Activated CD4-positive, alpha-beta T cell treated with anti-CD3 and anti-CD28 coated beads for 1 hour (primary cell): Measurements from ENCODE around the gene LCE1C.

ENCODE experiments used
- DNase-seq: peaks from one replicate; pipeline ENCODE4 v3.0.0-alpha.2; 2020

LCE1C gene

GRCh38 chr1:152806576-152806975 lies at the start of gene LCE1C:
TSS of gene LCE1C (minus strand) at chr1:152806651. CDS start at chr1:152805478, 1,173 bp downstream.
- DNase-seq, result no peak

GRCh38 chr1:152855661-152856060 lies 49.2 kb upstream of the LCE1C start:
- DNase-seq, result no peak

- no peak for DNase-seq
These were observed 36.1 kb upstream of the LCE1C start, which contains the start of gene LCE6A for GRCh38 chr1:152842556-152842955. TSS of gene LCE6A (plus strand) at chr1:152842856. CDS start at chr1:152843521, 665 bp downstream.

GRCh38 chr1:152836870-152837269 lies 30.4 kb upstream of the LCE1C start:
- DNase-seq, result no peak

GRCh38 chr1:152827173-152827572 lies 20.7 kb upstream of the LCE1C start, which contains the start of gene LCE1A:
TSS of gene LCE1A (plus strand) at chr1:152827473. CDS start at chr1:152827473, 0 bp downstream.
- no peak for DNase-seq

GRCh38 chr1:152824964-152825363 lies 18.5 kb upstream of the LCE1C start:
- no peak for DNase-seq

- no peak for DNase-seq
These were observed 16.8 kb upstream of the LCE1C start for GRCh38 chr1:152823294-152823693.

- no peak for DNase-seq
These were observed 10.9 kb upstream of the LCE1C start for GRCh38 chr1:152817309-152817708.

GRCh38 chr1:152811671-152812070 lies 5.2 kb upstream of the LCE1C start, which contains the start of gene LCE1B:
TSS of gene LCE1B (plus strand) at chr1:152811971. CDS start at chr1:152812447, 476 bp downstream.
- DNase-seq, result no peak

GRCh38 chr1:152811050-152811449 lies 4.6 kb upstream of the LCE1C start:
- DNase-seq, result no peak

- DNase-seq, result no peak
These were observed 5.1 kb downstream of the LCE1C start for GRCh38 chr1:152801333-152801732.

- no peak for DNase-seq
These were observed 10.0 kb downstream of the LCE1C start, which contains the start of gene LCE1D for GRCh38 chr1:152796421-152796820. TSS of gene LCE1D (plus strand) at chr1:152796721. CDS start at chr1:152797795, 1,074 bp downstream.

- DNase-seq, result no peak
These were observed 10.8 kb downstream of the LCE1C start for GRCh38 chr1:152795686-152796085.

GRCh38 chr1:152786077-152786476 lies 20.4 kb downstream of the LCE1C start, which contains the start of gene LCE1E:
TSS of gene LCE1E (plus strand) at chr1:152786257. CDS start at chr1:152787300, 1,043 bp downstream.
- DNase-seq, result no peak

GRCh38 chr1:152783095-152783494 lies 23.4 kb downstream of the LCE1C start:
- DNase-seq, result no peak

- DNase-seq, result no peak
These were observed 28.8 kb downstream of the LCE1C start for GRCh38 chr1:152777510-152778137.

- DNase-seq, result no peak
These were observed 30.1 kb downstream of the LCE1C start for GRCh38 chr1:152776361-152776760.

GRCh38 chr1:152774875-152775274 lies 31.6 kb downstream of the LCE1C start, which contains the start of gene LCE1F:
TSS of gene LCE1F (plus strand) at chr1:152775140. CDS start at chr1:152776372, 1,232 bp downstream.
- no peak for DNase-seq

GRCh38 chr1:152770411-152770810 lies 36.0 kb downstream of the LCE1C start:
- no peak for DNase-seq

GRCh38 chr1:152768847-152769533 lies 37.5 kb downstream of the LCE1C start:
- DNase-seq, result no peak

- no peak for DNase-seq
These were observed 44.7 kb downstream of the LCE1C start for GRCh38 chr1:152761609-152762213.

GRCh38 chr1:152760551-152761190 lies 45.8 kb downstream of the LCE1C start:
- no peak for DNase-seq
